H1 (cell line): ENCODE data around the gene RPRD2. TPM values are rescaled to one million over a fixed set of nuclear protein-coding genes. Genes with fewer than 3 reads are reported as not detected.

Experiments used
- CTCF ChIA-PET: fragments of 300-600 bp; sonication (Branson Sonifier 250); formaldehyde crosslinking; loops from one replicate; lab custom pipeline; 2021; ENCODE audit not compliant: partially characterized antibody; lab: Charles Lee
- POLR2A ChIA-PET: fragments of 300-600 bp; sonication (Branson Sonifier 250); formaldehyde crosslinking; loops from one replicate; lab custom pipeline; 2021; ENCODE audit warnings: inconsistent platforms; ENCODE audit not compliant: partially characterized antibody; lab: Charles Lee
- DNase-seq, 2 experiments: peaks; one replicate each; pipeline versions ENCODE4 v3.0.0 to v3.0.0-alpha.2; 2010 to 2022; ENCODE audit warnings: low spot score in 2 of 2, low read depth in 1 of 2, mixed read lengths in 1 of 2
- FAIRE-seq: peaks from 2 replicates; lab custom pipeline; 2011; peaks lifted over from hg19 to GRCh38; lab: Jason Lieb, UNC
- H2AFZ ChIP-seq: 2 replicates; pipeline ENCODE4 v1.8.1; 2012; ENCODE audit warnings: low read length, inconsistent platforms
- H2AK5ac ChIP-seq: 2 replicates; pipeline ENCODE4 v1.6.1; 2013; ENCODE audit warnings: low read depth, low read length
- H2BK120ac ChIP-seq: replicated peaks from 2 replicates; pipeline ENCODE3; 2013; ENCODE audit warnings: low read depth, low read length, inconsistent platforms
- H2BK12ac ChIP-seq: 2 replicates; pipeline ENCODE4 v1.6.1; 2013; ENCODE audit warnings: low read depth, low read length
- H2BK15ac ChIP-seq: 2 replicates; pipeline ENCODE4 v1.6.1; 2013; ENCODE audit warnings: low read length
- H2BK20ac ChIP-seq: 2 replicates; pipeline ENCODE4 v1.6.1; 2013; ENCODE audit warnings: low read length
- H2BK5ac ChIP-seq: 2 replicates; pipeline ENCODE4 v1.6.1; 2013; ENCODE audit warnings: low read depth, low read length
- H3K14ac ChIP-seq: 2 replicates; pipeline ENCODE4 v1.6.1; 2013; ENCODE audit warnings: inconsistent platforms; ENCODE audit not compliant: insufficient read length
- H3K18ac ChIP-seq: 2 replicates; pipeline ENCODE4 v1.6.1; 2013; ENCODE audit warnings: low read length; ENCODE audit errors: extremely low read depth
- H3K23ac ChIP-seq: 2 replicates; pipeline ENCODE4 v1.6.1; 2013; ENCODE audit warnings: inconsistent platforms; ENCODE audit not compliant: insufficient read length
- H3K23me2 ChIP-seq: 2 replicates; pipeline ENCODE4 v1.6.1; 2013; ENCODE audit warnings: low read depth, low read length
- H3K27ac ChIP-seq: 2 replicates; pipeline ENCODE4 v1.6.1; 2011; ENCODE audit warnings: low read depth, low read length, inconsistent platforms
- H3K27me3 ChIP-seq, 4 experiments: replicated peaks in 1 of 4; 1 replicate in 1 of 4; 2 replicates in 3 of 4; pipeline versions ENCODE4 v1.6.1 to v1.8.1; 2011 to 2013; ENCODE audit warnings: low read length in 3 of 4, mild to moderate bottlenecking in 3 of 4, inconsistent platforms in 2 of 4, mixed read lengths in 2 of 4, moderate library complexity in 1 of 4; ENCODE audit not compliant: control insufficient read depth in 3 of 4, insufficient read depth in 3 of 4; ENCODE audit errors: extremely low read depth in 1 of 4
- H3K36me3 ChIP-seq, 4 experiments: 2 replicates each; pipeline versions ENCODE4 v1.6.1 to v1.8.1; 2011 to 2013; ENCODE audit warnings: mild to moderate bottlenecking in 4 of 4, low read length in 3 of 4, moderate library complexity in 2 of 4, control low read depth in 1 of 4, inconsistent platforms in 1 of 4; ENCODE audit not compliant: insufficient read depth in 4 of 4, control insufficient read depth in 2 of 4
- H3K4ac ChIP-seq: replicated peaks from 2 replicates; pipeline ENCODE3; 2013; ENCODE audit warnings: low read length, low read depth, mixed read lengths, inconsistent platforms; ENCODE audit not compliant: insufficient read length
- H3K4me1 ChIP-seq, 4 experiments: replicated peaks in 1 of 4; 1 replicate in 1 of 4; 2 replicates in 3 of 4; pipeline versions ENCODE4 v1.6.1 to v1.8.1; 2011 to 2013; ENCODE audit warnings: low read length in 3 of 4, inconsistent platforms in 2 of 4, mixed read lengths in 1 of 4; ENCODE audit not compliant: insufficient read depth in 4 of 4, control insufficient read depth in 3 of 4
- H3K4me2 ChIP-seq, 2 experiments: 2 replicates each; pipeline versions ENCODE4 v1.6.1 to v1.8.1; 2011 to 2013; ENCODE audit warnings: low read depth in 2 of 2, low read length in 2 of 2, control low read depth in 1 of 2, inconsistent platforms in 1 of 2, mild to moderate bottlenecking in 1 of 2; ENCODE audit not compliant: insufficient read depth in 1 of 2
- H3K4me3 ChIP-seq, 4 experiments: fragments of 200-600, 300-600 bp in 1 of 4; sonication (generic), shearing (Covaris generic), sonication (Bioruptor Twin) in 1 of 4; 2 replicates each; pipeline versions ENCODE4 v1.5.1 to v1.8.1; 2011 to 2016; ENCODE audit warnings: low read length in 4 of 4, low read depth in 3 of 4, control low read depth in 2 of 4, inconsistent platforms in 2 of 4, mild to moderate bottlenecking in 2 of 4, mixed read lengths in 1 of 4, moderate library complexity in 1 of 4; ENCODE audit not compliant: insufficient read depth in 2 of 4; ENCODE audit errors: extremely low read depth in 1 of 4
- H3K56ac ChIP-seq: replicated peaks from 2 replicates; pipeline ENCODE3; 2013; ENCODE audit warnings: low read depth, mild to moderate bottlenecking, mixed read lengths, low read length, inconsistent platforms; ENCODE audit not compliant: insufficient read length
- H3K79me1 ChIP-seq: 2 replicates; pipeline ENCODE4 v1.6.1; 2013; ENCODE audit warnings: low read depth, low read length, control low read depth
- H3K79me2 ChIP-seq, 2 experiments: 2 replicates each; pipeline versions ENCODE4 v1.6.1 to v1.8.1; 2012 to 2013; ENCODE audit warnings: low read length in 2 of 2, mild to moderate bottlenecking in 2 of 2, inconsistent platforms in 1 of 2; ENCODE audit not compliant: insufficient read depth in 2 of 2, control insufficient read depth in 1 of 2
- H3K9ac ChIP-seq, 4 experiments: replicated peaks in 1 of 4; 1 replicate in 1 of 4; 2 replicates in 3 of 4; pipeline versions ENCODE4 v1.6.1 to v1.8.1; 2011 to 2013; ENCODE audit warnings: low read depth in 3 of 4, low read length in 3 of 4, control low read depth in 2 of 4, mild to moderate bottlenecking in 2 of 4, moderate library complexity in 2 of 4, inconsistent platforms in 1 of 4; ENCODE audit errors: extremely low read depth in 1 of 4
- H3K9me3 ChIP-seq, 2 experiments: 2 replicates each; pipeline versions ENCODE4 v1.6.1 to v1.8.1; 2012 to 2013; ENCODE audit warnings: mild to moderate bottlenecking in 2 of 2, moderate library complexity in 2 of 2, control low read depth in 1 of 2, inconsistent platforms in 1 of 2, low read depth in 1 of 2, low read length in 1 of 2, mixed read lengths in 1 of 2; ENCODE audit not compliant: insufficient read depth in 2 of 2
- H4K20me1 ChIP-seq, 2 experiments: replicated peaks in 1 of 2; 2 replicates each; pipeline versions ENCODE3 to v1.8.1; 2011 to 2013; ENCODE audit warnings: inconsistent platforms in 2 of 2, low read length in 2 of 2, mild to moderate bottlenecking in 1 of 2; ENCODE audit not compliant: insufficient read depth in 2 of 2, control insufficient read depth in 1 of 2
- H4K5ac ChIP-seq: 2 replicates; pipeline ENCODE4 v1.6.1; 2013; ENCODE audit warnings: low read length, low read depth, mixed read lengths, inconsistent platforms; ENCODE audit not compliant: insufficient read length
- H4K8ac ChIP-seq: 2 replicates; pipeline ENCODE4 v1.8.0; 2013; ENCODE audit warnings: mild to moderate bottlenecking, moderate library complexity, low read length, inconsistent platforms; ENCODE audit not compliant: insufficient read depth; ENCODE audit errors: extremely low read depth
- H4K91ac ChIP-seq: replicated peaks from 2 replicates; pipeline ENCODE3; 2013; ENCODE audit warnings: low read length, mixed read lengths, inconsistent platforms; ENCODE audit not compliant: insufficient read length
- BACH1 ChIP-seq: IDR thresholded peaks from 2 replicates; pipeline ENCODE4 v1.6.1; 2012; ENCODE audit warnings: low read length, improper control_type of control experiment
- YY1 ChIP-seq: IDR thresholded peaks from 2 replicates; pipeline ENCODE4 v1.6.1; 2011; ENCODE audit warnings: low read depth, mild to moderate bottlenecking, low read length
- WGBS, 2 experiments: shearing (Covaris generic) in 1 of 2; methylation state at CpG; one replicate each; pipeline versions ENCODE4 v1.1.6 to v1.1.7; 2013 to 2015; ENCODE audit warnings: low lambda C conversion rate in 2 of 2, mixed read lengths in 2 of 2, inconsistent platforms in 1 of 2, low coverage in 1 of 2, missing lambda C conversion rate in 1 of 2; ENCODE audit not compliant: insufficient replicate concordance in 2 of 2, insufficient coverage in 1 of 2, insufficient read length in 1 of 2; ENCODE audit errors: extremely low coverage in 1 of 2, missing lambda C conversion rate in 1 of 2; 5-methylcytosine and 5-hydroxymethylcytosine counted together
- polyA plus RNA-seq, 7 experiments: library from polyadenylated mRNA; depleted of rRNA in 3 of 7; stranded (reverse) in 5 of 7; unstranded in 2 of 7; fragments of >200 nt in 5 of 7; fragments of 200-250 nt in 2 of 7; gene quantifications; 1 replicate in 5 of 7; 2 replicates in 1 of 7; 4 replicates in 1 of 7; pipeline versions ENCODE4 v1.2.1 to v1.2.3, GENCODE V29; 2011 to 2013; ENCODE audit warnings: missing spikeins in 2 of 7, mixed read lengths in 2 of 7
- total RNA-seq: library from RNA; stranded (reverse); fragmentation: NEBNext Ultra II Directional; extraction: Animal tissue kit (Norgen Biotek cat#: 25700); gene quantifications from 2 replicates; pipeline ENCODE4 v1.2.1, GENCODE V29; 2021

The RPRD2 gene
- total and polyA plus RNA-seq, 2 of the 8 experiments (the other 6 are each of a cell fraction or from before 2014, with no cell fraction given): 14.4 to 32.4 TPM

GRCh38 chr1:150511985-150512660, 148.2 kb downstream of the RPRD2 start:
- H3K4me3 ChIP-seq: no peak overlapping the region
- ChIA-PET CTCF (interaction anchor here (0.7 to 22.4 kb wide), 3 partner anchors 21 to 301 kb away, joined by 3 to 253 read pairs (median 3); no protein-coding TSS in a partner anchor), POLR2A (interaction anchor here (0.9 to 1.3 kb wide), 3 partner anchors 8 to 67 kb away, joined by 3 read pairs; partner anchors contain the start of genes MCL1 and TARS2)
- H3K9me3 ChIP-seq: no peaks in the 10 kb centered on the region
- no peak overlapping the region for H4K91ac ChIP-seq
- no peak overlapping the region for H3K4me2 ChIP-seq
- DNase-seq (no peak), FAIRE-seq (no peak)
- no peak overlapping the region for H4K5ac ChIP-seq
- H3K23me2 ChIP-seq: peaks cover 5% of the 10 kb centered on the region
- no peak overlapping the region for H3K4ac ChIP-seq
- 90% methylated on average over 17 of the region's 17 CpGs; no CpG with 5 or more reads in 1 of the 2 experiments for WGBS, 2 experiments
- H2BK15ac ChIP-seq: no peak overlapping the region
- H3K9ac ChIP-seq: no peak overlapping the region
- H2BK12ac ChIP-seq: no peak overlapping the region
- no peaks in the 10 kb centered on the region for H3K79me2 ChIP-seq
- 0 out of 2 replicates have a peak overlapping the region, but pooled peaks have one; percentile 1 for H4K8ac ChIP-seq
- no peaks in the 10 kb centered on the region for H3K79me1 ChIP-seq
- no peak overlapping the region for H2AFZ ChIP-seq
- H3K14ac ChIP-seq: no peak overlapping the region
- H3K36me3 ChIP-seq: no peaks in the 10 kb centered on the region
- H3K27me3 ChIP-seq: no peaks in the 10 kb centered on the region; a peak in 1 of 7 replicates
- no peaks in the 10 kb centered on the region for H4K20me1 ChIP-seq
- H3K4me1 ChIP-seq: peaks cover 0 to 4% (median 3%) of the 10 kb centered on the region in 4 experiments; a peak in 5 of 7 replicates
- no peak overlapping the region for H3K23ac ChIP-seq
- H2AK5ac ChIP-seq: no peak overlapping the region
- H3K18ac ChIP-seq: no peak overlapping the region
- no peak overlapping the region for H2BK20ac ChIP-seq
- no peak overlapping the region for H2BK120ac ChIP-seq
- H3K56ac ChIP-seq: no peak overlapping the region
- H2BK5ac ChIP-seq: peak overlapping the region; percentile 16; the same call in 1 of the 2 replicates
- TF ChIP-seq YY1 (no peak), BACH1 (no peak)
- no peak overlapping the region for H3K27ac ChIP-seq
